ENCODE results near the gene TP53AIP1. TPM values are rescaled to one million over a fixed set of nuclear protein-coding genes. Genes with fewer than 3 reads are reported as not detected.
A peak's percentile ranks its signal among the peaks of the same experiment; 100 is the strongest.

TP53AIP1 gene
- total and polyA plus RNA-seq, 9 donors = 0.02 to 1.5 (median 0.31) TPM; not detected in 5

DNA sequence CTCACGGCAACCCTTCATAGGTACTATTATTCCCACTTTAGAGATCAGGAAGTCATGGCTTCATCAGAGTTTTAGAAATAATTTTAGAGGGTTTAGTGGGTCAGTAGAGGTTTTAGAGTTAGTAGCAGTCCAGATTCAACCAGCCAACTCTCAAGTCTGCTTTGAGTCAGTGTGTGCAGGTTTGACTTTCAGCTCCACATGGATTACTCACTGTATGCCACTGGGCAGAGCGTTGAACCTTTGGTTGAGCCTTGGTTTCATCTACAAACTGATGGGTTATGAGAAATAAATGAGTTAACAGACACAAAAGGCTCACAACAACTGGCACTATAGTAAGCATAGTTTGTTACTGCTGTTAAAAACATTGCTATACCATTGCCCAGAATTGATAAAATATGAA, 19.0 kb upstream of the TP53AIP1 start:
- no peaks in the 10 kb centered on the region for H3K4me1 ChIP-seq (ENCODE audit: insufficient read depth)
- no peaks in the 10 kb centered on the region for H3K9me3 ChIP-seq
- H3K36me3 ChIP-seq = no peaks in the 10 kb centered on the region
- 90 to 94% (median 93%) methylated on average over 2 of the region's 2 CpGs for WGBS, 3 donors
- intact Hi-C loops (cut with DNase I) = no loop called here
- DNase-seq = no peak
- H3K27ac ChIP-seq = no peak overlapping the region
- no peaks in the 10 kb centered on the region for H3K27me3 ChIP-seq
- TF ChIP-seq, protein P1, sequence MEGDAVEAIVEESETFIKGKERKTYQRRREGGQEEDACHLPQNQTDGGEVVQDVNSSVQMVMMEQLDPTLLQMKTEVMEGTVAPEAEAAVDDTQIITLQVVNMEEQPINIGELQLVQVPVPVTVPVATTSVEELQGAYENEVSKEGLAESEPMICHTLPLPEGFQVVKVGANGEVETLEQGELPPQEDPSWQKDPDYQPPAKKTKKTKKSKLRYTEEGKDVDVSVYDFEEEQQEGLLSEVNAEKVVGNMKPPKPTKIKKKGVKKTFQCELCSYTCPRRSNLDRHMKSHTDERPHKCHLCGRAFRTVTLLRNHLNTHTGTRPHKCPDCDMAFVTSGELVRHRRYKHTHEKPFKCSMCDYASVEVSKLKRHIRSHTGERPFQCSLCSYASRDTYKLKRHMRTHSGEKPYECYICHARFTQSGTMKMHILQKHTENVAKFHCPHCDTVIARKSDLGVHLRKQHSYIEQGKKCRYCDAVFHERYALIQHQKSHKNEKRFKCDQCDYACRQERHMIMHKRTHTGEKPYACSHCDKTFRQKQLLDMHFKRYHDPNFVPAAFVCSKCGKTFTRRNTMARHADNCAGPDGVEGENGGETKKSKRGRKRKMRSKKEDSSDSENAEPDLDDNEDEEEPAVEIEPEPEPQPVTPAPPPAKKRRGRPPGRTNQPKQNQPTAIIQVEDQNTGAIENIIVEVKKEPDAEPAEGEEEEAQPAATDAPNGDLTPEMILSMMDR (IDR thresholded peaks at IDR 0.05) = no peak
- TF ChIP-seq POLR2A (IDR thresholded peaks at IDR 0.05) (no peak), EP300 (IDR thresholded peaks at IDR 0.05) (no peak)
- no peak overlapping the region for H3K4me3 ChIP-seq

DNA sequence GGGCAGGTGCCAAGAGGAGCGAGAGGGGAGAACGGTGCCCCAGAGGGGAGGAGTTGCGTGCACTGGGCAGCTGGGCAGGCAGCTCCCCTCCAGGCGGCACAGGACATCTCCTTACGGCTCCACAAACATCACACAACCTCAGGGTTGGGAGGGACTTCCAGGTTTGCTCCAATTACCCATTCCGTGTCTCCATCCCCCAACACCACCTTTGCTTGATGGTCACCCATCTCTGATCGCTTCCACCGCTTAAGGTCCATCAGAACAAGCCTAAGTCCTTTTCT, 14.5 kb upstream of the TP53AIP1 start:
- no peak overlapping the region for H3K4me3 ChIP-seq

DNA sequence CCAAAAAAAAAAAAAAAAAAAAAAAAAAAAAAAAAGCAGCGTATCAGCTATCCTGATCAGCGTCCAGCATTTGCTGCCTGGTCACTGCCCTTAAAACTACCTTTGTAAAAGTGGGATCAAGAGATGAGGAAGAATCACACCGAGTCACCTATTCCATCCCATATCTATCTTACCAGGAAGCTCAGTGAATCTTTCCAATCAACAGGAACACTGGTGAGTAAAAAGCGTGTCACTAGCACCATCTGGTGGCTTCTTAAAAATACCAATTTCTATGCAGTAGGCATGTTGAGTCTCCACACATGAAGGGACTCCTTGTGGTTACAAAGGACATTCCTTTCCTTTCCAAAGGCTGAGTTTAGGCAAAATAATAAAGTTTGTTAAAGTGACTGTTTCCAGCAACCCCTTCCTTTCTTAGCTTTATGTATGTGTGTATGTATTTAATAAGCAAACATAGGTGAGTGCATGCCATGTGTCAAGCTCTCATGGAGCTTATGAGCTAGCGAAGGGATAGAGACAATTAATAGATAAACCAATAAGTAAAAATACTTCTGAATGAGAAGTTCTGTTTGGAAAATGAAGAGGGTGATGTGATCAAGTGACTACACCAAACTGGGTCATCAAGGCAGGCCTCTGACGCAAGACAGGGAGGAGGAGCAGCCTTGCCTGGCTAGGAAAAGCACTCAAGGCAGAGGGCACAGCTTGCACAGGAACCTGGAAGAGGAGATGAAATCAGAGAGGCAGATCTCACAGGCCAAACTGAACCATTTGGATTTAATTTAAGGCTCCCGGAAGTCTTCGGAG, 13.9 kb upstream of the TP53AIP1 start:
- H3K27me3 ChIP-seq = no peaks in the 10 kb centered on the region
- H3K4me1 ChIP-seq (ENCODE audit: insufficient read depth) = no peaks in the 10 kb centered on the region
- no peaks in the 10 kb centered on the region for H3K36me3 ChIP-seq
- H3K9me3 ChIP-seq = no peaks in the 10 kb centered on the region
- no peak overlapping the region for H3K4me3 ChIP-seq
- TF ChIP-seq, protein P1 (IDR thresholded peaks at IDR 0.05) = peak; percentile 39 to 74 (median 64)
- no peak for TF ChIP-seq EP300 (IDR thresholded peaks at IDR 0.05)
- no peak for TF ChIP-seq POLR2A (IDR thresholded peaks at IDR 0.05)
- peak in 1 of 5 donors; percentile 29 for DNase-seq
- no peak overlapping the region for H3K27ac ChIP-seq
- WGBS, 3 donors = 46 to 49% (median 49%) methylated on average over 8 of the region's 8 CpGs
- intact Hi-C loops (cut with DNase I) = loop anchor here (2.0 to 10.0 kb wide), 4 partner anchors 69 to 332 kb away; no protein-coding TSS in a partner anchor

More for the DNA sequence above, 14.5 kb upstream of the TP53AIP1 start:
- Histone ChIP-seq H3K9me3 (no peaks in the 10 kb centered on the region), H3K36me3 (no peaks in the 10 kb centered on the region), H3K27me3 (no peaks in the 10 kb centered on the region), H3K4me1 (ENCODE audit: insufficient read depth) (no peaks in the 10 kb centered on the region), H3K27ac (no peak overlapping the region)
- intact Hi-C loops (cut with DNase I) = loop anchor here (2.0 to 10.0 kb wide), 4 partner anchors 70 to 332 kb away; no protein-coding TSS in a partner anchor
- DNase-seq = no peak
- WGBS, 3 donors = 78 to 86% (median 79%) methylated on average over 8 of the region's 8 CpGs
- TF ChIP-seq POLR2A (IDR thresholded peaks at IDR 0.05) = no peak
- no peak for TF ChIP-seq EP300 (IDR thresholded peaks at IDR 0.05)
- TF ChIP-seq, protein P1 (IDR thresholded peaks at IDR 0.05) = no peak

DNA sequence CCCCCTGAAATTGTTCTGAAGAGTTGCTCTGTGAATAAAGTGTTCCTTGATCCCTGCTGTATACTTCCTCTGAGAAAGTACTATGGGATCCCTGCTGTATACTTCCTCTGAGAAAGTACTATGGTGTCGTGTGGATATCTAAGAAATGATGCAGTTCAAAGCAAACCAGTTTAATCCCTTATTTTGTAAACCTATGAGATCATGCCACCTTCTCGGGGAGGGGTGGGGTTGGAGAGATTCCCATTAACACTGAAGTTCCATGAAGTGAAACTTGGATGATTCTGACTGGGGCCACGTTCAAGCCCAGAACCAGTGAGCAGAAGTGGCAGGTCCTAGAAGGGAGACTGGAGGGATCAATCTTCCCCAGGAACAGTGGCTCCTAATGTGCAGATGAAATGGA, 13.0 kb upstream of the TP53AIP1 start:
- no peak overlapping the region for H3K27ac ChIP-seq
- H3K4me1 ChIP-seq (ENCODE audit: insufficient read depth) = no peaks in the 10 kb centered on the region
- H3K4me3 ChIP-seq = no peak overlapping the region
- no peaks in the 10 kb centered on the region for H3K9me3 ChIP-seq
- TF ChIP-seq POLR2A (IDR thresholded peaks at IDR 0.05) (no peak), EP300 (IDR thresholded peaks at IDR 0.05) (no peak)
- TF ChIP-seq, protein P1 (IDR thresholded peaks at IDR 0.05) = no peak
- no peaks in the 10 kb centered on the region for H3K36me3 ChIP-seq
- no peaks in the 10 kb centered on the region for H3K27me3 ChIP-seq
- intact Hi-C loops (cut with DNase I) = loop anchor here (2.0 to 10.0 kb wide), 4 partner anchors 68 to 331 kb away; no protein-coding TSS in a partner anchor
- no peak for DNase-seq
- 26 to 45% (median 37%) methylated on average over 3 of the region's 3 CpGs for WGBS, 3 donors

Measured in ovary (tissue), 9 donors.